Fibroblast of the aortic adventitia (primary cell): Measurements from ENCODE around the gene ZNF23. TPM values are rescaled to one million over a fixed set of nuclear protein-coding genes. Genes with fewer than 3 reads are reported as not detected.

Source experiments
- DNase-seq: peaks from one replicate; pipeline ENCODE4 v3.0.0-alpha.2; 2010; ENCODE audit warnings: low read depth
- H3K4me3 ChIP-seq: 2 replicates; pipeline ENCODE4 v1.5.1; 2011; ENCODE audit warnings: low read depth, mild to moderate bottlenecking, control low read depth, low read length, moderate library complexity
- CTCF ChIP-seq: IDR thresholded peaks from 2 replicates; pipeline ENCODE4 v1.5.1; 2011; ENCODE audit warnings: mild to moderate bottlenecking, low read length, control low read depth, inconsistent platforms; ENCODE audit not compliant: insufficient read depth
- total RNA-seq: library from RNA; depleted of rRNA; stranded (reverse); fragments of >200 nt; gene quantifications from 2 replicates; pipeline ENCODE4 v1.2.3, GENCODE V29; 2012; ENCODE audit warnings: low replicate concordance

ZNF23 gene
- total RNA-seq, 1 donor: 8.9 TPM

- no peak for TF ChIP-seq CTCF
- no peak overlapping the region for H3K4me3 ChIP-seq
- no peak for DNase-seq
Measured at GRCh38 chr16:71459510-71459909, 2.5 kb downstream of the ZNF23 start.

GRCh38 chr16:71456801-71457200, 5.2 kb downstream of the ZNF23 start:
- no peak overlapping the region for H3K4me3 ChIP-seq
- TF ChIP-seq CTCF: no peak
- no peak for DNase-seq

- no peak overlapping the region for H3K4me3 ChIP-seq
- TF ChIP-seq CTCF: no peak
- DNase-seq: no peak
Measured at GRCh38 chr16:71453036-71453435, 9.0 kb downstream of the ZNF23 start.

GRCh38 chr16:71449020-71449419, 13.0 kb downstream of the ZNF23 start:
- TF ChIP-seq CTCF: no peak
- no peak overlapping the region for H3K4me3 ChIP-seq
- no peak for DNase-seq

- no peak for DNase-seq
- H3K4me3 ChIP-seq: no peak overlapping the region
Measured at GRCh38 chr16:71448274-71448866, 13.7 kb downstream of the ZNF23 start.

GRCh38 chr16:71443714-71444113, 18.3 kb downstream of the ZNF23 start:
- H3K4me3 ChIP-seq: no peak overlapping the region
- TF ChIP-seq CTCF: no peak
- DNase-seq: no peak

More at GRCh38 chr16:71448274-71448866, 13.7 kb downstream of the ZNF23 start:
- TF ChIP-seq CTCF: no peak

- no peak for DNase-seq
- no peak within 1 kb of the TSS for H3K4me3 ChIP-seq
- TF ChIP-seq CTCF: no peak
Measured at GRCh38 chr16:71442051-71442440, 20.0 kb downstream of the ZNF23 start, which contains the start of gene TLE7. TLE7 (minus strand) TSS chr16:71442054; CDS start chr16:71433324, 8,730 bp downstream.
